Measurements from ENCODE around the gene EPG5. TPM values are rescaled to one million over a fixed set of nuclear protein-coding genes. Genes with fewer than 3 reads are reported as not detected.

EPG5 gene
- polyA plus RNA-seq, 1 of the 3 experiments (the other 2 are of a cell fraction), result 13.6 TPM

- TF ChIP-seq RXRA (IDR thresholded peaks at IDR 0.05; ENCODE audit: borderline replicate concordance, low read depth) (no peak), IRF3 (IDR thresholded peaks at IDR 0.05; ENCODE audit: low read depth, low read length) (no peak), NFIC (IDR thresholded peaks at IDR 0.05; ENCODE audit: borderline replicate concordance) (no peak), FOXJ3 (CRISPR knock-in tag; IDR thresholded peaks at IDR 0.05) (no peak), FOSL2 (IDR thresholded peaks at IDR 0.05; ENCODE audit: borderline replicate concordance, low read depth) (no peak), YY1 (IDR thresholded peaks at IDR 0.05; ENCODE audit: low read depth) (no peak), RFX5 (IDR thresholded peaks at IDR 0.05; ENCODE audit: low read length) (no peak), RCOR1 (IDR thresholded peaks at IDR 0.05; ENCODE audit: low read length) (no peak), NRF1 (IDR thresholded peaks at IDR 0.05; ENCODE audit: low read depth, low read length) (no peak)
Observed at GRCh38 chr18:45910405-45911023, 56.6 kb downstream of the EPG5 start (continued).

- H3K27ac ChIP-seq (ENCODE audit: low read depth in 2 of 2, low read length in 1 of 2), result no peak overlapping the region
- H3K9me2 ChIP-seq, result no peaks in the 10 kb centered on the region
- no peak overlapping the region for H2AFZ ChIP-seq (ENCODE audit: low read depth)
- no peaks in the 10 kb centered on the region; the same call in none of the 2 replicates for H3K79me2 ChIP-seq (ENCODE audit: insufficient read depth)
- 93% methylated on average over 1 of the region's 1 CpG for WGBS (ENCODE audit: low lambda C conversion rate)
- CTCF ChIA-PET, result interaction anchor here (1.1 to 2.9 kb wide), 5 partner anchors 8 to 179 kb away, joined by 3 to 9 read pairs (median 3); no protein-coding TSS in a partner anchor
- POLR2A ChIA-PET, result no interaction called here
- H3K9ac ChIP-seq, result no peak overlapping the region
- H3K36me3 ChIP-seq (replicated peaks in 1 of 2; ENCODE audit: control insufficient read depth in 1 of 2, insufficient read depth in 2 of 2, low read length in 1 of 2), result peaks cover 70 to 81% of the 10 kb centered on the region in 2 experiments
- TF ChIP-seq FOXJ3 (CRISPR knock-in tag; IDR thresholded peaks at IDR 0.05) (no peak), FOSL2 (IDR thresholded peaks at IDR 0.05; ENCODE audit: borderline replicate concordance, low read depth) (no peak), RXRA (IDR thresholded peaks at IDR 0.05; ENCODE audit: borderline replicate concordance, low read depth) (no peak), SIN3A (IDR thresholded peaks at IDR 0.05; ENCODE audit: borderline replicate concordance, low read depth, low read length) (no peak), FOXM1 (IDR thresholded peaks at IDR 0.05; ENCODE audit: low read depth) (no peak), MXI1 (IDR thresholded peaks at IDR 0.05; ENCODE audit: low read depth, low read length) (no peak), EP300 (IDR thresholded peaks at IDR 0.05; ENCODE audit: borderline replicate concordance in 1 of 2, low read depth in 1 of 2, low read length in 1 of 2) (no peak), TAF1 (IDR thresholded peaks at IDR 0.05; ENCODE audit: borderline replicate concordance, low read depth, low read length) (no peak), JUND (IDR thresholded peaks at IDR 0.05) (no peak), SMC3 (IDR thresholded peaks at IDR 0.05; ENCODE audit: low read depth, low read length) (no peak)
- DNase-seq, result no peak
- H4K20me1 ChIP-seq (ENCODE audit: insufficient read depth), result no peaks in the 10 kb centered on the region
- no peak overlapping the region for H3K4me2 ChIP-seq
- H3F3A ChIP-seq (replicated peaks; ENCODE audit: insufficient read depth), result no peaks in the 10 kb centered on the region
- H3K9me3 ChIP-seq, result no peaks in the 10 kb centered on the region
- no peaks in the 10 kb centered on the region for H3K4me1 ChIP-seq (ENCODE audit: control insufficient read depth in 1 of 2, insufficient read depth in 2 of 2, low read depth in 1 of 2, low read length in 1 of 2)
- H3K27me3 ChIP-seq (ENCODE audit: insufficient read depth), result no peaks in the 10 kb centered on the region
- H3K4me3 ChIP-seq (ENCODE audit: low read depth in 2 of 2, low read length in 1 of 2), result no peak overlapping the region
Observed at GRCh38 chr18:45901654-45902210, 65.4 kb downstream of the EPG5 start.

Measured in SK-N-SH (cell line).